Mammary epithelial cell (primary cell): ENCODE measurements around the gene NFATC1.

Experiments used
- CTCF ChIP-seq, 2 donors: IDR thresholded peaks in 1 of 2; conservative IDR thresholded peaks in 1 of 2; 2 replicates each; pipeline ENCODE4 v1.5.1; 2011 to 2012; ENCODE audit warnings: inconsistent platforms in 2 of 2, low read length in 2 of 2, mild to moderate bottlenecking in 2 of 2, control low read depth in 1 of 2, low read depth in 1 of 2; ENCODE audit not compliant: insufficient read depth in 1 of 2; ENCODE audit errors: extremely low read depth in 1 of 2
- EZH2 ChIP-seq: IDR thresholded peaks from 2 replicates; pipeline ENCODE4 v1.6.1; 2012; ENCODE audit warnings: low read length, inconsistent platforms, borderline replicate concordance

- TF ChIP-seq CTCF (conservative IDR thresholded peaks at IDR 0.05 in 1 of 2, IDR thresholded peaks at IDR 0.05 in 1 of 2; ENCODE audit: extremely low read depth in 1 of 2, insufficient read depth in 1 of 2, low read depth in 1 of 2, low read length in 2 of 2) (no peak), EZH2 (no peak)
Measured at GRCh38 chr18:79544386-79544963, 148.7 kb downstream of the NFATC1 start.
